Measurements from ENCODE around the gene HSPA12B. TPM values are rescaled to one million over a fixed set of nuclear protein-coding genes. Genes with fewer than 3 reads are reported as not detected.

HSPA12B gene
- total and polyA plus RNA-seq, 9 of the 15 experiments (the other 6 are each of a cell fraction or from before 2014, with no cell fraction given), result 0.03 to 0.07 TPM; not detected in 7

DNA sequence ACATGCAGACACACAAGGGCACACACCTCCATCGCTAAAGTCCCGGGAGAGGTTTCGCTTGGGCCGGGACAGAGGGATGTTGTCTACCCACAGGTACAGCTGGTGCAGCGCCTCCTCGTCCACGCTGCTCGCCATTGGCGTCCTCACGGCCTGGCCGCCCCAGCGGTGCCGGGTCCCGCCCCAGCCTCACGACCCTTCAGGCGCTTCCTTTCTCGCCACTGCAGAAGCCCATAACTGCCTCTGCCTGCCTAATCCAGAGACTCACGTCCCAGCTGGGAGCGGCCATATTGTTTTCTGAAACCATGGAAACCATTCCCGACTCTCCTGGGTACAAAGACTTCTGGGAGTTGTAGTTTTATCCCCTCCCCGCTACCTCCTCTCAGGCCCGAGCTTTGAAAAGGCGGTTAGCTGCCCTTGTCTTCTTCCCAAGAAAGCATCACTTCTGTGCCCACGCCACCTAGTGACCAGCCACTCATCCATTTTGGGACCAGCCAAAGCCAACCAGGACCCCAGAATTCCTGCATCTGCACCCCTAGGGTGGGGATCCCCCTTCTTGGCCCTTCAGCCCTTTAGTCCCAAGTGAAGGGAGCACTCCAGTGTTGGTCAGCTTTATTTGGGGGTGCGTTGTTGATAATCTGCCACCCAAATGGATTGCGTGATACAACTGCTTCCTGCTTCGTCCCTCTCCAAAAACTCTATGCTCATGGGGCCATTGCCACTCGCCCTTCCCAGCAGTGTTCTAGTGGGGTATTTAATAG lies 48.8 kb downstream of the HSPA12B start, which contains the start of gene SPEF1 (continued):
- no peak for TF ChIP-seq ZNF785 (CRISPR knock-in tag; IDR thresholded peaks at IDR 0.05)
- TF ChIP-seq NR2C1 (IDR thresholded peaks at IDR 0.05), result no peak
- TF ChIP-seq NR2C1 (tag; IDR thresholded peaks at IDR 0.05), result no peak
- TF ChIP-seq SIX5 (IDR thresholded peaks at IDR 0.05; ENCODE audit: borderline replicate concordance in 1 of 2, insufficient read depth in 1 of 2, low read depth in 1 of 2, low read length in 2 of 2), result peak; percentile 63 to 78
- TF ChIP-seq, protein P1, sequence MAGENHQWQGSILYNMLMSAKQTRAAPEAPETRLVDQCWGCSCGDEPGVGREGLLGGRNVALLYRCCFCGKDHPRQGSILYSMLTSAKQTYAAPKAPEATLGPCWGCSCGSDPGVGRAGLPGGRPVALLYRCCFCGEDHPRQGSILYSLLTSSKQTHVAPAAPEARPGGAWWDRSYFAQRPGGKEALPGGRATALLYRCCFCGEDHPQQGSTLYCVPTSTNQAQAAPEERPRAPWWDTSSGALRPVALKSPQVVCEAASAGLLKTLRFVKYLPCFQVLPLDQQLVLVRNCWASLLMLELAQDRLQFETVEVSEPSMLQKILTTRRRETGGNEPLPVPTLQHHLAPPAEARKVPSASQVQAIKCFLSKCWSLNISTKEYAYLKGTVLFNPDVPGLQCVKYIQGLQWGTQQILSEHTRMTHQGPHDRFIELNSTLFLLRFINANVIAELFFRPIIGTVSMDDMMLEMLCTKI (IDR thresholded peaks at IDR 0.05; ENCODE audit: partially characterized antibody), result no peak
- peak; percentile 44 for TF ChIP-seq CREM (IDR thresholded peaks at IDR 0.05; ENCODE audit: low read depth)
- TF ChIP-seq ZKSCAN3 (CRISPR knock-in tag; IDR thresholded peaks at IDR 0.05), result no peak
- TF ChIP-seq, protein P2, sequence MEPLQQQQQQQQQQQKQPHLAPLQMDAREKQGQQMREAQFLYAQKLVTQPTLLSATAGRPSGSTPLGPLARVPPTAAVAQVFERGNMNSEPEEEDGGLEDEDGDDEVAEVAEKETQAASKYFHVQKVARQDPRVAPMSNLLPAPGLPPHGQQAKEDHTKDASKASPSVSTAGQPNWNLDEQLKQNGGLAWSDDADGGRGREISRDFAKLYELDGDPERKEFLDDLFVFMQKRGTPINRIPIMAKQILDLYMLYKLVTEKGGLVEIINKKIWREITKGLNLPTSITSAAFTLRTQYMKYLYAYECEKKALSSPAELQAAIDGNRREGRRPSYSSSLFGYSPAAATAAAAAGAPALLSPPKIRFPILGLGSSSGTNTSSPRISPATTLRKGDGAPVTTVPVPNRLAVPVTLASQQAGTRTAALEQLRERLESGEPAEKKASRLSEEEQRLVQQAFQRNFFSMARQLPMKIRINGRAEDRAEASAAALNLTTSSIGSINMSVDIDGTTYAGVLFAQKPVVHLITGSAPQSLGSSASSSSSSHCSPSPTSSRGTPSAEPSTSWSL (CRISPR knock-in tag; IDR thresholded peaks at IDR 0.05; ENCODE audit: borderline replicate concordance), result no peak
- TF ChIP-seq, protein P3, sequence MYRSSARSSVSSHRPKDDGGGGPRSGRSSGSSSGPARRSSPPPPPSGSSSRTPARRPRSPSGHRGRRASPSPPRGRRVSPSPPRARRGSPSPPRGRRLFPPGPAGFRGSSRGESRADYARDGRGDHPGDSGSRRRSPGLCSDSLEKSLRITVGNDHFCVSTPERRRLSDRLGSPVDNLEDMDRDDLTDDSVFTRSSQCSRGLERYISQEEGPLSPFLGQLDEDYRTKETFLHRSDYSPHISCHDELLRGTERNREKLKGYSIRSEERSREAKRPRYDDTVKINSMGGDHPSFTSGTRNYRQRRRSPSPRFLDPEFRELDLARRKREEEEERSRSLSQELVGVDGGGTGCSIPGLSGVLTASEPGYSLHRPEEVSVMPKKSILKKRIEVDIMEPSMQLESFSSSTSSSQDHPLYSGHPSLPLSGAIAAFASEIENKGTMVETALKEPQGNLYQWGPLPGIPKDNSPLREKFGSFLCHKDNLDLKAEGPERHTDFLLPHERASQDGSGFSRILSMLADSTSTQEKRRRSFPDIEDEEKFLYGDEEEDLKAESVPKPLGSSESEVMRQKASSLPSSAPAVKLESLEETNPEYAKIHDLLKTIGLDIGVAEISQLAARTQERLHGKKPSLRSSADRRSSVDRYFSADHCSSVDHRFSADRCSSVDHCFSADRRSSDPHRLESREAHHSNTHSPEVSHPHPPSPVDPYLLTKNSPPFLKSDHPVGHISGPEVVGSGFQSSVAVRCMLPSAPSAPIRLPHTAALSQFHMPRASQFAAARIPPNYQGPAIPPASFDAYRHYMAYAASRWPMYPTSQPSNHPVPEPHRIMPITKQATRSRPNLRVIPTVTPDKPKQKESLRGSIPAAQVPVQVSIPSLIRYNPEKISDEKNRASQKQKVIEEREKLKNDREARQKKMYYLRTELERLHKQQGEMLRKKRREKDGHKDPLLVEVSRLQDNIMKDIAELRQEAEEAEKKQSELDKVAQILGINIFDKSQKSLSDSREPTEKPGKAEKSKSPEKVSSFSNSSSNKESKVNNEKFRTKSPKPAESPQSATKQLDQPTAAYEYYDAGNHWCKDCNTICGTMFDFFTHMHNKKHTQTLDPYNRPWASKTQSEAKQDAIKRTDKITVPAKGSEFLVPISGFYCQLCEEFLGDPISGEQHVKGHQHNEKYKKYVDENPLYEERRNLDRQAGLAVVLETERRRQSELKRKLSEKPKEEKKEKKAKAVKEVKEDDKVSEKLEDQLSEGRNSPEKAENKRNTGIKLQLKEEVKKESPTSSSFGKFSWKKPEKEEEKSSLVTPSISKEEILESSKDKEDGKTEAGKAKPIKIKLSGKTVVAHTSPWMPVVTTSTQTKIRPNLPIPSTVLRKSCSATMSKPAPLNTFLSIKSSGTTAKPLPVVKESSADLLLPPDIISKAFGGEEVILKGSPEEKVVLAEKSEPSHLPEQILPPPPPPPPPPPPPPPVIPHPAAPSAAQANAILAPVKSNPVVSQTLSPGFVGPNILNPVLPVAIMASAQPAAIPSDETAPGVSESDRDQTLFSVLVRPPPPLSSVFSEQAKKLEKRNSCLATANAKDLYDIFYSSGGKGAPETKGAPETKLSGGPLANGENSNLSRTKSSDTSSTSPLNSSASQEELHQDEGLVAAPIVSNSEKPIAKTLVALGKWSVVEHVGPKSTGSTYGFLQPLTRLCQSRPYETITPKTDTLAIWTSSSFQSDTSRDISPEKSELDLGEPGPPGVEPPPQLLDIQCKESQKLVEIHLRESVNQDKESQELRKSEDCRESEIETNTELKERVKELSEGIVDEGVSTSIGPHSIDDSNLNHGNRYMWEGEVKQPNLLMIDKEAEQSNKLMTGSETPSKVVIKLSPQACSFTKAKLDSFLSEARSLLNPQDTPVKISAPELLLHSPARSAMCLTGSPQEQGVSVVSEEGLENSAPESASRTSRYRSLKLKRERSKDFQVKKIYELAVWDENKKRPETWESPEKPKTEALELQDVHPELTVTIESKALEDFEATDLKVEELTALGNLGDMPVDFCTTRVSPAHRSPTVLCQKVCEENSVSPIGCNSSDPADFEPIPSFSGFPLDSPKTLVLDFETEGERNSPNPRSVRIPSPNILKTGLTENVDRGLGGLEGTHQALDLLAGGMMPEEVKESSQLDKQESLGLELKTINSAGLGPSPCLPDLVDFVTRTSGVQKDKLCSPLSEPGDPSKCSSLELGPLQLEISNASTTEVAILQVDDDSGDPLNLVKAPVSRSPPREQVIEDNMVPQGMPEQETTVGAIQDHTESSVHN (IDR thresholded peaks at IDR 0.05; ENCODE audit: borderline replicate concordance in 1 of 2, low read depth in 1 of 2), result no peak
- TF ChIP-seq POLR2B (IDR thresholded peaks at IDR 0.05; ENCODE audit: low read depth, partially characterized antibody), result no peak
- no peak for TF ChIP-seq HIVEP1 (CRISPR knock-in tag; IDR thresholded peaks at IDR 0.05)
- TF ChIP-seq, protein P4, sequence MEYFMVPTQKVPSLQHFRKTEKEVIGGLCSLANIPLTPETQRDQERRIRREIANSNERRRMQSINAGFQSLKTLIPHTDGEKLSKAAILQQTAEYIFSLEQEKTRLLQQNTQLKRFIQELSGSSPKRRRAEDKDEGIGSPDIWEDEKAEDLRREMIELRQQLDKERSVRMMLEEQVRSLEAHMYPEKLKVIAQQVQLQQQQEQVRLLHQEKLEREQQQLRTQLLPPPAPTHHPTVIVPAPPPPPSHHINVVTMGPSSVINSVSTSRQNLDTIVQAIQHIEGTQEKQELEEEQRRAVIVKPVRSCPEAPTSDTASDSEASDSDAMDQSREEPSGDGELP (CRISPR knock-in tag; IDR thresholded peaks at IDR 0.05; ENCODE audit: borderline replicate concordance), result peak; percentile 99
- TF ChIP-seq ZNF707 (CRISPR knock-in tag; conservative IDR thresholded peaks at IDR 0.05), result no peak
- peak; percentile 69; the same call in 1 of the 2 replicates for TF ChIP-seq MXI1 (IDR thresholded peaks at IDR 0.05; ENCODE audit: low read depth, low read length)
- TF ChIP-seq WHSC1 (IDR thresholded peaks at IDR 0.05; ENCODE audit: low read length), result no peak

Data from K562 (cell line).